GM23248 (cell line): ENCODE measurements around the gene GAB2.

Experiments
- EZH2 ChIP-seq: fragments of 200-600 bp; sonication (generic); IDR thresholded peaks from 2 replicates; pipeline ENCODE4 v1.6.1; 2018; ENCODE audit warnings: antibody characterized with exemption, mild to moderate bottlenecking; ENCODE audit not compliant: insufficient read depth, poor library complexity, severe bottlenecking
- EZH2phosphoT487 ChIP-seq: fragments of 200-600 bp; sonication (generic); IDR thresholded peaks from 2 replicates; pipeline ENCODE4 v1.6.1; 2018; ENCODE audit warnings: antibody characterized with exemption, moderate library complexity, mild to moderate bottlenecking, low read depth; ENCODE audit not compliant: insufficient read depth

DNA sequence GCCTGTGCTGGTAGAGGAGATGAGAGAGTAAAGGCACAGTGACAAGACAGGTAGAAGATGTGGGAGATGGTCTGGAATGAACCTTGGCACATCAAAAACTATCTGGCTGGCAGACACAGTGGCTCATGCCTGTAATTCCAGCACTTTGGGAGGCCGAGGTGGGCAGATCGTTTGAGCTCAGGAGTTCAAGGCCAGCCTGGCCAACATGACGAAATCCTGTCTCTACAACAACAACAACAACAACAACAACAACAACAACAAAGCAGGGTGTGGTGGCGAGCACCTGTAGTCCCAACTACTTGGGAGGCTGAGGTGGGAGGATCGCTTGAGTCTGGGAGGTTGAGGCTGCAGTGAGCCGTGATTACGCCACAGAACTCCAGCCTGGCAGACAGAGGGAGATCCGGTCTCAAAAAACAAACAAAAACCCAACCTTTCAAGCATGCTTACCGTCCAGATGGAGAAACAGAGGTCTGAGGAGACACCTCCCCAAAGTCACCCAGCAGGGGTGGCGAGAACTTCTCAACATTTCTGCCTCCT lies 240.9 kb downstream of the GAB2 start:
- TF ChIP-seq EZH2phosphoT487 (no peak), EZH2 (no peak)
